B cell (primary cell): Measurements from ENCODE around the gene SLC35A3. TPM values are rescaled to one million over a fixed set of nuclear protein-coding genes. Genes with fewer than 3 reads are reported as not detected.

Source experiments
- ATAC-seq: fragments of 200-7000 bp; cut with Tn5 transposase; one replicate; pipeline ENCODE4 v1.10.0; 2021; ENCODE audit warnings: low read depth, mild to moderate bottlenecking, moderate number of reproducible peaks, moderate library complexity
- CTCF ChIA-PET: fragments of 350-600 bp; sonication (Branson Sonifier 250); formaldehyde crosslinking; loops from one replicate; lab custom pipeline; 2021; ENCODE audit warnings: antibody characterized with exemption, inconsistent platforms; lab: Charles Lee
- POLR2A ChIA-PET: fragments of 350-600 bp; sonication (Branson Sonifier 250); formaldehyde crosslinking; loops from one replicate; lab custom pipeline; 2021; ENCODE audit warnings: antibody characterized with exemption; lab: Charles Lee
- DNase-seq: peaks from one replicate; pipeline ENCODE4 v3.0.0; 2013
- H2AFZ ChIP-seq: 2 replicates; pipeline ENCODE4 v1.6.1; 2012; ENCODE audit warnings: mild to moderate bottlenecking, low read depth, low read length; ENCODE audit not compliant: insufficient read depth, poor library complexity, severe bottlenecking
- H3K27ac ChIP-seq, 2 donors: 1 replicate in 1 of 2; 2 replicates in 1 of 2; pipeline ENCODE4 v1.5.1; 2012 to 2013; ENCODE audit warnings: low read length in 2 of 2, mild to moderate bottlenecking in 2 of 2, moderate library complexity in 1 of 2
- H3K27me3 ChIP-seq, 4 experiments: fragments of 200-600 bp in 1 of 4; sonication (generic) in 1 of 4; replicated peaks in 1 of 4; 1 replicate in 2 of 4; 2 replicates in 2 of 4; pipeline versions ENCODE4 v1.6.1 to v1.7.0; 2013 to 2016; ENCODE audit warnings: low read length in 3 of 4, mild to moderate bottlenecking in 2 of 4, mixed read lengths in 1 of 4, moderate library complexity in 1 of 4; ENCODE audit not compliant: insufficient read depth in 4 of 4, control insufficient read depth in 3 of 4; ENCODE audit errors: control extremely low read depth in 1 of 4
- H3K36me3 ChIP-seq, 2 experiments: replicated peaks in 1 of 2; 1 replicate in 1 of 2; 2 replicates in 1 of 2; pipeline versions ENCODE4 v1.6.1 to v1.7.1; 2013; ENCODE audit warnings: low read length in 1 of 2; ENCODE audit not compliant: insufficient read depth in 2 of 2, control insufficient read depth in 1 of 2; ENCODE audit errors: control extremely low read depth in 1 of 2, extremely low read depth in 1 of 2
- H3K4me1 ChIP-seq, 2 donors: fragments of 200-600 bp in 1 of 2; sonication (generic) in 1 of 2; 1 replicate in 1 of 2; 2 replicates in 1 of 2; pipeline versions ENCODE4 v1.5.1 to v1.6.1; 2013 to 2017; ENCODE audit warnings: low read length in 2 of 2; ENCODE audit not compliant: control insufficient read depth in 2 of 2, insufficient read depth in 2 of 2
- H3K4me2 ChIP-seq: replicated peaks from 2 replicates; pipeline ENCODE3; 2012; ENCODE audit warnings: mild to moderate bottlenecking, low read depth, low read length; ENCODE audit not compliant: poor library complexity, severe bottlenecking
- H3K4me3 ChIP-seq, 5 experiments: fragments of 200-600 bp in 1 of 5; sonication (generic) in 1 of 5; 1 replicate in 3 of 5; 2 replicates in 2 of 5; pipeline versions ENCODE4 v1.5.1 to v1.7.0; 2011 to 2016; ENCODE audit warnings: low read length in 4 of 5, mild to moderate bottlenecking in 4 of 5, low read depth in 2 of 5, control low read depth in 1 of 5, moderate library complexity in 1 of 5; ENCODE audit not compliant: insufficient read depth in 1 of 5; ENCODE audit errors: control extremely low read depth in 1 of 5, extremely low read depth in 1 of 5
- H3K79me2 ChIP-seq: fragments of 200-600 bp; sonication (generic); one replicate; pipeline ENCODE4 v1.6.0; 2016; ENCODE audit warnings: low read length; ENCODE audit not compliant: control insufficient read depth, insufficient read depth
- H3K9ac ChIP-seq: fragments of 200-600 bp; sonication (generic); 2 replicates; pipeline ENCODE4 v1.6.1; 2017; ENCODE audit warnings: mild to moderate bottlenecking, low read length, moderate library complexity
- H3K9me3 ChIP-seq, 3 donors: one replicate each; pipeline versions ENCODE4 v1.6.1 to v1.7.1; 2013; ENCODE audit warnings: low read length in 2 of 3; ENCODE audit not compliant: control insufficient read depth in 2 of 3, insufficient read depth in 1 of 3; ENCODE audit errors: control extremely low read depth in 1 of 3
- H4K20me1 ChIP-seq: 2 replicates; pipeline ENCODE4 v1.6.0; 2012; ENCODE audit warnings: mild to moderate bottlenecking, low read length; ENCODE audit not compliant: insufficient read depth, control insufficient read depth, poor library complexity, severe bottlenecking
- H3K27ac Mint-ChIP-seq: one replicate; pipeline ENCODE4 v1.8.0; 2021; ENCODE audit warnings: mixed read lengths
- H3K27me3 Mint-ChIP-seq: one replicate; pipeline ENCODE4 v1.8.0; 2021; ENCODE audit warnings: mixed read lengths
- H3K4me1 Mint-ChIP-seq: one replicate; pipeline ENCODE4 v1.8.0; 2021; ENCODE audit warnings: mixed read lengths
- H3K4me3 Mint-ChIP-seq: one replicate; pipeline ENCODE4 v1.8.0; 2021; ENCODE audit warnings: mixed read lengths
- H3K9me3 Mint-ChIP-seq: one replicate; pipeline ENCODE4 v1.8.0; 2022; ENCODE audit warnings: mixed read lengths; ENCODE audit not compliant: insufficient read depth
- CTCF ChIP-seq: fragments of 200-600 bp; IDR thresholded peaks from one replicate; pipeline ENCODE4 v1.8.0; 2022; ENCODE audit warnings: antibody characterized with exemption, mild to moderate bottlenecking
- EZH2 ChIP-seq: IDR thresholded peaks from 2 replicates; pipeline ENCODE4 v1.6.1; 2012; ENCODE audit warnings: borderline replicate concordance, low read depth, mild to moderate bottlenecking, moderate library complexity, low read length; ENCODE audit not compliant: insufficient read depth, poor library complexity, severe bottlenecking
- WGBS: methylation state at CpG from one replicate; pipeline ENCODE4 v1.1.5; 2013; ENCODE audit warnings: missing lambda C conversion rate; ENCODE audit not compliant: insufficient coverage; 5-methylcytosine and 5-hydroxymethylcytosine counted together
- intact Hi-C: fragments of 100-400 bp; cut with micrococcal nuclease; formaldehyde crosslinking; loops from one replicate; pipeline ENCODE4 v1.10.0; 2022
- polyA minus RNA-seq: library from RNA; depleted of rRNA, polyadenylated mRNA; stranded (reverse); fragments of >200 nt; gene quantifications from 2 replicates; pipeline ENCODE4 v1.2.3, GENCODE V29; 2012
- polyA plus RNA-seq: library from polyadenylated mRNA; depleted of rRNA; stranded (reverse); fragments of >200 nt; gene quantifications from 2 replicates; pipeline ENCODE4 v1.2.3, GENCODE V29; 2012
- total RNA-seq, 2 donors: library from RNA; stranded (reverse); fragments of 120-200 nt in 1 of 2; gene quantifications; 1 replicate in 1 of 2; 2 replicates in 1 of 2; pipeline versions ENCODE4 v1.2.3 to v1.2.4, GENCODE V29; 2013 to 2022

Gene SLC35A3
- total RNA-seq (30.2 and 31.0 TPM in 2 replicates), polyA plus RNA-seq (10.7 and 16.4 TPM in 2 replicates), polyA minus RNA-seq (8.1 and 11.7 TPM in 2 replicates)
- 26.1 TPM for total RNA-seq (2013)

- ChIA-PET POLR2A (interaction anchor here (1.1 kb wide), 1 partner anchor 296 kb away, joined by 5 read pairs; the partner anchor contains the start of gene RTCA), CTCF (interaction anchor here (0.9 to 1.6 kb wide), 2 partner anchors 68 to 489 kb away, joined by 4 read pairs; a partner anchor contains a TSS)
- WGBS = under 1% methylated on average over 74 of the region's 74 CpGs
- Histone ChIP-seq H3K9ac (peak within 1 kb of the TSS; percentile 83), H3K27me3 (no peaks in the 10 kb centered on the region), H3K36me3 (peaks cover 0 to under 1% of the 10 kb centered on the region in 2 experiments), H4K20me1 (no peaks in the 10 kb centered on the region), H3K4me2 (peak within 1 kb of the TSS; percentile 80), H3K27ac (peak within 1 kb of the TSS; percentile 54 to 84), H3K9me3 (no peaks in the 10 kb centered on the region), H3K79me2 (peaks cover 49% of the 10 kb centered on the region), H3K4me1 (peaks cover 10% of the 10 kb centered on the region in 2 donors), H3K4me3 (peak within 1 kb of the TSS; percentile 66 to 89 (median 82)), H2AFZ (peak within 1 kb of the TSS; percentile 99)
- H3K9me3 Mint-ChIP-seq = no peaks in the 10 kb centered on the region
- ATAC-seq (peak; percentile 75), DNase-seq (peak; percentile 82)
- TF ChIP-seq EZH2 = no peak
- no peak for TF ChIP-seq CTCF
- peaks cover 31% of the 10 kb centered on the region for H3K4me1 Mint-ChIP-seq
- intact Hi-C loops = loop anchor here (1.0 to 10.0 kb wide), 4 partner anchors 67 to 295 kb away; partner anchors contain the start of genes AGL, RTCA and TRMT13
- no peaks in the 10 kb centered on the region for H3K27me3 Mint-ChIP-seq
- H3K4me3 Mint-ChIP-seq = peak within 1 kb of the TSS; percentile 100
- peak within 1 kb of the TSS; percentile 95 for H3K27ac Mint-ChIP-seq
Observed at GRCh38 chr1:99969729-99970621, at the start of gene SLC35A3. TSS of gene SLC35A3 (plus strand) at chr1:99969996. CDS start at chr1:99993555, 23,559 bp downstream.

GRCh38 chr1:99934801-99935200 lies 35.0 kb upstream of the SLC35A3 start:
- Histone ChIP-seq H3K4me3 (no peak overlapping the region), H3K4me1 (no peaks in the 10 kb centered on the region), H3K79me2 (no peaks in the 10 kb centered on the region), H4K20me1 (no peaks in the 10 kb centered on the region), H3K27ac (no peak overlapping the region), H3K36me3 (no peaks in the 10 kb centered on the region), H3K27me3 (no peaks in the 10 kb centered on the region), H2AFZ (no peak overlapping the region), H3K4me2 (no peak overlapping the region), H3K9me3 (peaks cover 0 to 4% (median 2%) of the 10 kb centered on the region in 3 donors), H3K9ac (no peak overlapping the region)
- no peak for TF ChIP-seq EZH2
- no peak for TF ChIP-seq CTCF
- POLR2A ChIA-PET = no interaction called here
- Mint-ChIP-seq H3K27me3 (peaks cover 7% of the 10 kb centered on the region), H3K4me3 (no peak overlapping the region), H3K4me1 (no peaks in the 10 kb centered on the region), H3K27ac (no peak overlapping the region), H3K9me3 (no peaks in the 10 kb centered on the region)
- ATAC-seq (no peak), DNase-seq (no peak)
- intact Hi-C loops = no loop called here
- CTCF ChIA-PET = no interaction called here
